ENCODE results near the gene TMEM18.
A peak's percentile ranks its signal among the peaks of the same experiment; 100 is the strongest.

TMEM18 gene

GRCh38 chr2:677056-677958 is at the start of gene TMEM18:
Gene TMEM18 (minus strand): TSS chr2:677406. CDS start chr2:677345, 61 bp downstream.
- Histone ChIP-seq H3K4me1 (ENCODE audit: control insufficient read depth, insufficient read depth, low read length, unreplicated experiment) (peaks cover 33% of the 10 kb centered on the region), H3K36me3 (ENCODE audit: insufficient read depth, low read length) (peaks cover 4% of the 10 kb centered on the region; the same call in 1 of the 2 replicates), H3K4me3 (ENCODE audit: low read depth, low read length) (peak within 1 kb of the TSS; percentile 86), H3K27me3 (ENCODE audit: insufficient read depth, low read length) (no peaks in the 10 kb centered on the region), H3K27ac (ENCODE audit: low read depth, low read length) (peak within 1 kb of the TSS; percentile 98), H3K79me2 (ENCODE audit: control insufficient read depth, insufficient read depth, low read length, unreplicated experiment) (peaks cover 21% of the 10 kb centered on the region), H2AFZ (ENCODE audit: low read length, unreplicated experiment) (peak within 1 kb of the TSS; percentile 70)

GRCh38 chr2:726169-726568 is 49.0 kb upstream of the TMEM18 start:
- H3K4me3 ChIP-seq (ENCODE audit: low read depth, low read length), result no peak overlapping the region
- H3K79me2 ChIP-seq (ENCODE audit: control insufficient read depth, insufficient read depth, low read length, unreplicated experiment), result no peaks in the 10 kb centered on the region
- no peak overlapping the region for H2AFZ ChIP-seq (ENCODE audit: low read length, unreplicated experiment)
- peaks cover 25% of the 10 kb centered on the region for H3K27me3 ChIP-seq (ENCODE audit: insufficient read depth, low read length)
- H3K36me3 ChIP-seq (ENCODE audit: insufficient read depth, low read length), result no peaks in the 10 kb centered on the region
- no peak overlapping the region for H3K27ac ChIP-seq (ENCODE audit: low read depth, low read length)
- H3K4me1 ChIP-seq (ENCODE audit: control insufficient read depth, insufficient read depth, low read length, unreplicated experiment), result no peaks in the 10 kb centered on the region

- Histone ChIP-seq H3K4me3 (ENCODE audit: low read depth, low read length) (no peak overlapping the region), H3K27ac (ENCODE audit: low read depth, low read length) (no peak overlapping the region), H3K79me2 (ENCODE audit: control insufficient read depth, insufficient read depth, low read length, unreplicated experiment) (no peaks in the 10 kb centered on the region), H3K27me3 (ENCODE audit: insufficient read depth, low read length) (peaks cover 32% of the 10 kb centered on the region), H2AFZ (ENCODE audit: low read length, unreplicated experiment) (no peak overlapping the region), H3K36me3 (ENCODE audit: insufficient read depth, low read length) (no peaks in the 10 kb centered on the region), H3K4me1 (ENCODE audit: control insufficient read depth, insufficient read depth, low read length, unreplicated experiment) (no peaks in the 10 kb centered on the region)
These were observed 48.3 kb upstream of the TMEM18 start for GRCh38 chr2:725468-725867.

GRCh38 chr2:723761-724160 is 46.6 kb upstream of the TMEM18 start:
- Histone ChIP-seq H3K79me2 (ENCODE audit: control insufficient read depth, insufficient read depth, low read length, unreplicated experiment) (no peaks in the 10 kb centered on the region), H3K27me3 (ENCODE audit: insufficient read depth, low read length) (peaks cover 40% of the 10 kb centered on the region), H3K4me1 (ENCODE audit: control insufficient read depth, insufficient read depth, low read length, unreplicated experiment) (no peaks in the 10 kb centered on the region), H3K36me3 (ENCODE audit: insufficient read depth, low read length) (no peaks in the 10 kb centered on the region), H2AFZ (ENCODE audit: low read length, unreplicated experiment) (no peak overlapping the region), H3K27ac (ENCODE audit: low read depth, low read length) (no peak overlapping the region), H3K4me3 (ENCODE audit: low read depth, low read length) (no peak overlapping the region)

- Histone ChIP-seq H3K4me3 (ENCODE audit: low read depth, low read length) (no peak overlapping the region), H3K27ac (ENCODE audit: low read depth, low read length) (no peak overlapping the region), H2AFZ (ENCODE audit: low read length, unreplicated experiment) (no peak overlapping the region), H3K79me2 (ENCODE audit: control insufficient read depth, insufficient read depth, low read length, unreplicated experiment) (no peaks in the 10 kb centered on the region), H3K36me3 (ENCODE audit: insufficient read depth, low read length) (no peaks in the 10 kb centered on the region), H3K4me1 (ENCODE audit: control insufficient read depth, insufficient read depth, low read length, unreplicated experiment) (no peaks in the 10 kb centered on the region), H3K27me3 (ENCODE audit: insufficient read depth, low read length) (peaks cover 45% of the 10 kb centered on the region)
These were observed 43.6 kb upstream of the TMEM18 start for GRCh38 chr2:720842-721241.

GRCh38 chr2:719734-720133 is 42.5 kb upstream of the TMEM18 start:
- no peaks in the 10 kb centered on the region for H3K36me3 ChIP-seq (ENCODE audit: insufficient read depth, low read length)
- no peaks in the 10 kb centered on the region for H3K4me1 ChIP-seq (ENCODE audit: control insufficient read depth, insufficient read depth, low read length, unreplicated experiment)
- H3K79me2 ChIP-seq (ENCODE audit: control insufficient read depth, insufficient read depth, low read length, unreplicated experiment), result no peaks in the 10 kb centered on the region

GRCh38 chr2:719191-719590 is 42.0 kb upstream of the TMEM18 start:
- Histone ChIP-seq H3K27me3 (ENCODE audit: insufficient read depth, low read length) (peaks cover 36% of the 10 kb centered on the region), H3K4me3 (ENCODE audit: low read depth, low read length) (no peak overlapping the region), H3K4me1 (ENCODE audit: control insufficient read depth, insufficient read depth, low read length, unreplicated experiment) (no peaks in the 10 kb centered on the region), H3K27ac (ENCODE audit: low read depth, low read length) (no peak overlapping the region), H3K36me3 (ENCODE audit: insufficient read depth, low read length) (no peaks in the 10 kb centered on the region), H3K79me2 (ENCODE audit: control insufficient read depth, insufficient read depth, low read length, unreplicated experiment) (no peaks in the 10 kb centered on the region), H2AFZ (ENCODE audit: low read length, unreplicated experiment) (no peak overlapping the region)

More at GRCh38 chr2:719734-720133, 42.5 kb upstream of the TMEM18 start:
- Histone ChIP-seq H3K4me3 (ENCODE audit: low read depth, low read length) (no peak overlapping the region), H3K27ac (ENCODE audit: low read depth, low read length) (no peak overlapping the region), H3K27me3 (ENCODE audit: insufficient read depth, low read length) (peaks cover 41% of the 10 kb centered on the region), H2AFZ (ENCODE audit: low read length, unreplicated experiment) (no peak overlapping the region)

GRCh38 chr2:717661-718060 is 40.5 kb upstream of the TMEM18 start:
- no peak overlapping the region for H2AFZ ChIP-seq (ENCODE audit: low read length, unreplicated experiment)
- H3K79me2 ChIP-seq (ENCODE audit: control insufficient read depth, insufficient read depth, low read length, unreplicated experiment), result no peaks in the 10 kb centered on the region
- no peak overlapping the region for H3K27ac ChIP-seq (ENCODE audit: low read depth, low read length)
- peaks cover 32% of the 10 kb centered on the region; the same call in 1 of the 2 replicates for H3K27me3 ChIP-seq (ENCODE audit: insufficient read depth, low read length)
- no peaks in the 10 kb centered on the region for H3K4me1 ChIP-seq (ENCODE audit: control insufficient read depth, insufficient read depth, low read length, unreplicated experiment)
- no peaks in the 10 kb centered on the region for H3K36me3 ChIP-seq (ENCODE audit: insufficient read depth, low read length)
- no peak overlapping the region for H3K4me3 ChIP-seq (ENCODE audit: low read depth, low read length)

- H3K79me2 ChIP-seq (ENCODE audit: control insufficient read depth, insufficient read depth, low read length, unreplicated experiment), result no peaks in the 10 kb centered on the region
- H3K36me3 ChIP-seq (ENCODE audit: insufficient read depth, low read length), result no peaks in the 10 kb centered on the region
- peaks cover 38% of the 10 kb centered on the region for H3K27me3 ChIP-seq (ENCODE audit: insufficient read depth, low read length)
- no peak overlapping the region for H3K4me3 ChIP-seq (ENCODE audit: low read depth, low read length)
- H3K27ac ChIP-seq (ENCODE audit: low read depth, low read length), result no peak overlapping the region
- H3K4me1 ChIP-seq (ENCODE audit: control insufficient read depth, insufficient read depth, low read length, unreplicated experiment), result no peaks in the 10 kb centered on the region
- H2AFZ ChIP-seq (ENCODE audit: low read length, unreplicated experiment), result no peak overlapping the region
These were observed 38.8 kb upstream of the TMEM18 start for GRCh38 chr2:715854-716560.

GRCh38 chr2:715038-715437 is 37.8 kb upstream of the TMEM18 start:
- H3K4me3 ChIP-seq (ENCODE audit: low read depth, low read length), result no peak overlapping the region
- H2AFZ ChIP-seq (ENCODE audit: low read length, unreplicated experiment), result no peak overlapping the region
- peaks cover 38% of the 10 kb centered on the region for H3K27me3 ChIP-seq (ENCODE audit: insufficient read depth, low read length)
- H3K79me2 ChIP-seq (ENCODE audit: control insufficient read depth, insufficient read depth, low read length, unreplicated experiment), result no peaks in the 10 kb centered on the region
- H3K27ac ChIP-seq (ENCODE audit: low read depth, low read length), result no peak overlapping the region
- H3K36me3 ChIP-seq (ENCODE audit: insufficient read depth, low read length), result no peaks in the 10 kb centered on the region
- no peaks in the 10 kb centered on the region for H3K4me1 ChIP-seq (ENCODE audit: control insufficient read depth, insufficient read depth, low read length, unreplicated experiment)

Data from ACC112 (cell line).